NCI-H1694 (cell line): ENCODE results near the gene CYP2S1.

Experiments
- DNase-seq: peaks from one replicate; lab custom pipeline; 2025; lab: John Stamatoyannopoulos, UW

The CYP2S1 gene

DNA sequence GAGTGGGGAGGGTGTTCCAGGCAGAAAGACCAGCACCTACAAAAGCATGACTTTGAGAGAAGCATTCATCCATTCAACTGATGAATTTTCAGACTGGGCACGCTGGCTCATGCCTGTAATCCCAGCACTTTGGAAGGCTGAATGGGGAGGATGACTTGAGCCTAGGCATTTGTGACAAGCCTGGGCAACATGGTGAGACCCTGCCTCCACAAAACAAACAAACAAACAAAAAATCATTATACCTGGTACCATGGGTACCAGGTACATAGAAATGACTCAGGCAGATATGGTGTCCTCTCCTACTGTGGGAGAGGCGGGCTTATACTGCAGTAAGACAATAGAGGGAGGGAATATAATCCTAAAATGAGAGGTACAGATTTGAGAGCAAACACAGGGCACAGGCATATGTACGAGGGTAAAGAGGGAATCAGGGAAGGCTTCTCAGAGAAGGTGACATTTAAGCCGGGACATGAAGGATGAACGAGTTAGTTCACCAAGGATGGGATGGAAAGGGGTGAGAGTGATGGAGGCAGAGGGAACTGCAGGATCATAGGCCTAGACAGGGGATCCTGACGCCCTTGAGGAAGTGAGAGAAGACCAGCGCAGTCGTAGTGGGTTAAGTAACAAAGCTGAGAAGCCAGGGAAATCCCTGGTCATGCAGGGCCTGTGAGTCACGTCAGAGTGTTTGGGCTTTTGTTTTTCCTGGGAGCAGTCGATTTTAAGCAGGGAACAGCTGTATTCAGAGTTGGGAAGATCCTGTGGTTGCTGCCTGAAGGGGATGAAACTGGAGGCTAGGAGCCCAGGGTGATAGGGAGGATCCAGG, 2.9 kb downstream of the CYP2S1 start:
- no peak for DNase-seq

DNA sequence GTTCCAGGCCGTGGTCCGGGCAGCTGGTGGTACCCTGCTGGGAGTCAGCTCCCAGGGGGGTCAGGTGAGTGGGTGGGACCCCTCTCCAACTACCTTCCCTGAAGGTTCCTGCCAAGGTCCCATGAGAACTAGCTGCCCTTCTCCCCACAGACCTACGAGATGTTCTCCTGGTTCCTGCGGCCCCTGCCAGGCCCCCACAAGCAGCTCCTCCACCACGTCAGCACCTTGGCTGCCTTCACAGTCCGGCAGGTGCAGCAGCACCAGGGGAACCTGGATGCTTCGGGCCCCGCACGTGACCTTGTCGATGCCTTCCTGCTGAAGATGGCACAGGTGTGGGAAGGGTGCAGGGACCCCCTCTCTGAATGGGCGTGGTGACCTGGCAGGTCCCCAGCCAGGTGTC, 5.5 kb downstream of the CYP2S1 start:
- no peak for DNase-seq

DNA sequence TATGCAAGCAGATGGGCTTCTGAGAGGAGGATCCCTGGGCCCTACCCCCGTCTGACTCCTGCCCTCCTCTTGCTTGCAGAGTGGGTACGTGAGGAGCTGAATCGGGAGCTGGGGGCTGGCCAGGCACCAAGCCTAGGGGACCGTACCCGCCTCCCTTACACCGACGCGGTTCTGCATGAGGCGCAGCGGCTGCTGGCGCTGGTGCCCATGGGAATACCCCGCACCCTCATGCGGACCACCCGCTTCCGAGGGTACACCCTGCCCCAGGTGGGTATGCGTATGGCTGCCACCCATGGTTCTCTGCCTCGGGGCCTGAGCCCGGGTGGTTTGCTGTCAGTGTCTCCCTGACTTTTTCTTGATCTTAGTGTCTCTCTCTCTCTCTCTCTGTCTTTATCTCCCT, 10.4 kb downstream of the CYP2S1 start:
- DNase-seq, result no peak

DNA sequence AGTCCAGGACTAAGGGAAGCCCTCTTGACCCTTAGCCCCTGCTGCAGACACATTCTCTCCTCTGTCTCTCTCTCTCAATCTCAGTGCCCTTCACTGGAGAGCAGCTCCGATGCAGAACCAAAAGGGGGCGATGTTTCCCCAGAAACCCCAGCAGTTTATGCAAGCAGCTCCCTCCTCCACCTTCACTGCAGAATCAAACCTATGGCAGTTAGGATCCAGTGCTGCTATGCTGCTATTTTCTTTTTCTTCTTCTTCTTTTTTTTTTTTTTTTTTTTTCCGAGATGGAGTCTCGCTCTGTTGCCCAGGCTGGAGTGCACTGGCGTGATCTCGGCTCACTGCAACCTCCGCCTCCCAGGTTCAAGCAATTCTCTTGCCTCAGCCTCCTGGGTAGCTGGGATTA, 11.3 kb downstream of the CYP2S1 start:
- peak; percentile 63 for DNase-seq

DNA sequence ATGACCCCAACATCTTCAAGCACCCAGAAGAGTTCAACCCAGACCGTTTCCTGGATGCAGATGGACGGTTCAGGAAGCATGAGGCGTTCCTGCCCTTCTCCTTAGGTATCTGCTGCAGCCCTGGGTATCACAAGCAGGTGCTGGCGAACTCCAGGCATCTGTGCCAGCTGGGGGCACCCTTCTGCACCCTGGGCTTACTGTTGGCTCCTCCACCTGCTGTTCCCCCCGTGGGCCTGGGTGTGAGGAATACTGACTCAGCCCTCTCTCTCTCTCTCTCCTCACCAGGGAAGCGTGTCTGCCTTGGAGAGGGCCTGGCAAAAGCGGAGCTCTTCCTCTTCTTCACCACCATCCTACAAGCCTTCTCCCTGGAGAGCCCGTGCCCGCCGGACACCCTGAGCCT, 13.0 kb downstream of the CYP2S1 start:
- DNase-seq, result no peak

DNA sequence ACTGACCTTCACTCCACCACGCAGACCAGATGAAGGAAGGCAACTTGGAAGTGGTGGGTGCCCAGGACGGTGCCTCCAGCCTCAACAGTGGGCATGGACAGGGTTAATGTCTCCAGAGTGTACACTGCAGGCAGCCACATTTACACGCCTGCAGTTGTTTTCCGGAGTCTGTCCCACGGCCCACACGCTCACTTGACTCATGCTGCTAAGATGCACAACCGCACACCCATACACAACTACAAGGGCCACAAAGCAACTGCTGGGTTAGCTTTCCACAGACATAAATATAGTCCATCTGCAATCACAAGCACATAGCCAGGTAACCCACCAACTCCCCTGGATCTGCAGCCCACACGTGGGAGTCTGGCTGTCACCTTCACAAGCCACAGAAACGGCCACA, 13.4 kb downstream of the CYP2S1 start:
- no peak for DNase-seq

DNA sequence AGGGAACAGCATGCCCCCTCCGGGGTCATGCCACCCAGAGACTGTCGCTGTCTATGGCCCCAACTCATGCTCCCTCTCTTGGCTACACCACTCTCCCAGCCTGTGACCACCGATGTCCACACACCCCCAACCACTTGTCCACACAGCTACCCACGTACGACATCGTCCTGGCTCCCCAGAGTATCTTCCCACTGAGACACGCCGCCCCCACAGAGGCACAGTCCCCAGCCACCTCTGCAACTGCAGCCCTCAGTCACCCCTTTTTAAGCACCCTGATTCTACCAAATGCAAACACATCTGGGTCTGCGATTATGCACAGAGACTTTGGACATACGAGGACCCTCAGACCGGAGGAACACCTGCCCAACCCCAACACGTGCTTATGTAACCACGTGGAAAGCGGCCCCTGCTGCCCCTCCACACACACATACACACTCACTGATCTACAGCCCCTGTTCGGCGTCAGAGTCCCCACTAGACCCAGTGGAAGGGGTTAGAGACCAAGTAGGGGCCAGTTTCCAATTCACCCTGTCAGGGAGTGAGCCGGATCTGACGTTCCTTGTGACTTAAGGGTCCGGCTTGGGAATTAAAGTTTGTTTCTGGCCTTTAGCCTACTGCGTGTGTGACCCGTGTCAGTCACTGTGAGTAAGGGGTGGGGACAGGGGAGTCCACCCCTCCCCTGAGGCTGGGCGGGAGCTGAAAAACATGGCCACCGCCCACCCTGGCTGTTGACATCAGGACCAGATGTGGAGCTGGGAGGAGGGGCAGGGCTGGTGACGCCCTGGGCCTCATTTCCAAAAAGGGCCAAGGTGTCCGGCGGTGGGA, 14.1 kb downstream of the CYP2S1 start:
- DNase-seq, result no peak

DNA sequence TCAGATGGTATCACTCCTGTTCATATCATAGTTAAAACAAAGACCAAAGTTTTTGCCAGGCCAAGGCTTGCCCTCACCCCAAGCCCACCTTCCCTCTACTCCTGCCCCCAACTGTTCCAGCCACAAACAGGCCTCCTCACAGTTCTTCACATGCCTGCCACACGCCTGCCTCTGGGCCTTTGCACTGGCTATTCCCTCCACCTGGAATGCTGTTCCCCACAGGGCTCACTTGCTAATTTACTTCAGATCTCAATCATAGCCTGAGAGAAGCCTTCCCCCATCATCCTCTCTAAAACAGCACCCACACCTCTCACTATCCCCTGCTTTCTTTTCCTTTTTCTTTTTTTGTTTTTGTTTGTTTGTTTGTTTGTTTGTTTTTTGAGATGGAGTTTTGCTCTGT, 21.1 kb downstream of the CYP2S1 start:
- DNase-seq, result no peak

DNA sequence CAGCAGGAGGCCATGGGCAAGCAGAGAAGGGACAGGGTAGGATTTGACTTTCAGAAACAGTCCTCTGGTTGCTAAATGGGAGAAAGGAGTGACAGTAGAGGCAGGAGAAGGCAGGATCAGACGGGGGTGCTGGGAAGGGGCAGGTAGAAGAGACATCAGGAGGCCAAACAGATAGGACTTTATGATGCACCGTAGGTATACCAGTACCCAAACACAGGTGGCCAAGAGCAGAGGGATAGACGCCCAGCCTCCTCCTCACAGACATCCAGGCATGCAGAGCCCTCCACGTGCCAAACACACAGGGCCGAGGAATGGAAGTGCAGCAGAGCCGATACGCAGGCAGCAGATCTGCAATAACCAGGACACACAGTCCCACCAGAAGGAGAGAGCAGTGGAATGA, 24.7 kb downstream of the CYP2S1 start:
- DNase-seq, result no peak

DNA sequence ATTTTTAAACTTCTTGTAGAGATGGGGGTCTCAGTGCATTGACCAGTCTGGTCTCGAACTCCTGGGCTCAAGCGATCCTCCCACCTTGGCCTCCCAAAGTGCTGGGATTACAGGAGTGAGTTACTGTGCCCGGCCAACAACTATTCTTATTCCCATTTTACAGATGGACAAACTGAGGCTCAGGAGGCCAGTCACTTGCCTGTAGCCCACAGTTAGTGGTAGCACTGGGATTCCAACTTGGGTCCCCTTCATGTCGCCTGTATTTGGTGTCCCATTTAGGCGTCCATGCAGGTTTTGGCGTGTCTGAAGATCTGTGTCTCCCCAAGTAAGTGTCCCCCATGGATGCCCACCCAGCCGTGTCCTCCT, 25.2 kb downstream of the CYP2S1 start:
- no peak for DNase-seq

DNA sequence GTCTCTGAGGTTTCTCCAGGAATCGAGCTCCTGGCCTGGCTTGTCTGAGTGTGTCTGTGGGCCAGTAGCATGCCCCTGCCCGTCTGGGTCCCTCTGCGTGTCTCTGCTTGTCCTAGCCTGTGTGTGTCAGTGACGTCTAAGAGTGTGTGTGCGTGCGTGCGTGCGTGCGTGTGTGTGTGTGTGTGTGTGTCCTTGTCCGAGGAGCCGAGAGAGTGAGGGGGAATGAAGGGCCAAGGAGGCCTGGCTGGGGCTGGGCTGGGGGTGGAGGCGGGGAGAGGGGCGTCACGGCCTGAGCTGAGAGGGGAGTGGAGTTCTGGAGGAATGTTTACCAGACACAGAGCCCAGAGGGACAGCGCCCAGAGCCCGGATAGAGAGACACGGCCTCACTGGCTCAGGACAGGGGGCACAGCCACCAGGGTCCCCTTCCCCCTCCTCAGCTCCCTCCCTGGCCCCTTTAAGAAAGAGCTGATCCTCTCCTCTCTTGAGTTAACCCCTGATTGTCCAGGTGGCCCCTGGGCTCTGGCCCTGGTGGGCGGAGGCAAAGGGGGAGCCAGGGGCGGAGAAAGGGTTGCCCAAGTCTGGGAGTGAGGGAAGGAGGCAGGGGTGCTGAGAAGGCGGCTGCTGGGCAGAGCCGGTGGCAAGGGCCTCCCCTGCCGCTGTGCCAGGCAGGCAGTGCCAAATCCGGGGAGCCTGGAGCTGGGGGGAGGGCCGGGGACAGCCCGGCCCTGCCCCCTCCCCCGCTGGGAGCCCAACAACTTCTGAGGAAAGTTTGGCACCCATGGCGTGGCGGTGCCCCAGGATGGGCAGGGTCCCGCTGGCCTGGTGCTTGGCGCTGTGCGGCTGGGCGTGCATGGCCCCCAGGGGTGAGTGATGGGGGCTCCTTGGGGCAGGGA, 25.8 kb downstream of the CYP2S1 start, which contains the start of gene AXL:
TSS of gene AXL (plus strand) at position 609 of the 893 bp plus-strand sequence. CDS start at position 779, 170 bp downstream.
- no peak for DNase-seq

DNA sequence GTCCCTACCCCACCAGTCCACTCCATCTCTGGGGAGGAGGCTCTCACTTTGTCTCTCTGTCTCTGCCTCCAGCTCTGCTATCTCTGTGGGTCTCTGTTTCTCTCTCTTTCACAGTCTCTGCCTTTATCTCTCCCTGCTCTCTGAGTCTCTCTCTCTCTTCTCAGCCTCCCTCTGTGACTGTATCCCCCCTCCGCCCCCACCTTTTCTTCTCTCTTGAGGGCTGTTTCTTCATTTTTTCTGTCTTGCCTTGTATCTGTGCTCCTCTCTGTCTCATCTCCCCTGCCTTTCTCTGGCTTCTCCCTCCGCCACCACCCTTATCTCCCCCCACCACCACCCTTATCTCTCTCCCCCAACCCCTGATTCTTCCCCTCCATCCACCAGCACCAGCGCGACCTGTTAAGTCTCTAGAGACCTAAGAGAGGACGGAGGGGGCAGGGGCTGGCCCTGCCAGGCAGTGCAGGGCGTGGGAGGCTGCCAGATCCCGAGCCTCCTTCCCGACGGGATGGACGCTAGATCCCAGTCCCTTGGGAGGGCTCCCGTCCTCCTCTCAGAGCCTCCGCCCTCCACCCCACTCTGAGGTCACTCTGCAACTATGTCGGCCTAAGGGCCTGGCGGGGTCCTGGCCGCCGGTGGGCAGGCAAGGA, 27.0 kb downstream of the CYP2S1 start:
- no peak for DNase-seq

DNA sequence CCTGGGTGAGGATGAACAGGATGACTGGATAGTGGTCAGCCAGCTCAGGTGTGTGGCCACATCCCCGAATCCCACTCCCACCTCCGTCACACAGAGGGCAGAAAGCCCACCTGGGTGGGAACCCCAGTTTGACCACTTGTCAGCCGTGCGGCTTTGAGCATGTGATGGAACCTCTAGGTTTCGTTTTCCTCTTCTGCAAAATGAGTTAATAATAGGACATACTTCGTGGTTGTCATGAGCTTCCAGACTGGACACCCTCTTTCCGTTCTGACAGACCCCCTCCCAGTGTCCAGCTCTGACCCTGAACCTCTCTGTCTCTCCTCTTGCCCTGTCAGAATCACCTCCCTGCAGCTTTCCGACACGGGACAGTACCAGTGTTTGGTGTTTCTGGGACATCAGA, 27.8 kb downstream of the CYP2S1 start:
- DNase-seq, result no peak

DNA sequence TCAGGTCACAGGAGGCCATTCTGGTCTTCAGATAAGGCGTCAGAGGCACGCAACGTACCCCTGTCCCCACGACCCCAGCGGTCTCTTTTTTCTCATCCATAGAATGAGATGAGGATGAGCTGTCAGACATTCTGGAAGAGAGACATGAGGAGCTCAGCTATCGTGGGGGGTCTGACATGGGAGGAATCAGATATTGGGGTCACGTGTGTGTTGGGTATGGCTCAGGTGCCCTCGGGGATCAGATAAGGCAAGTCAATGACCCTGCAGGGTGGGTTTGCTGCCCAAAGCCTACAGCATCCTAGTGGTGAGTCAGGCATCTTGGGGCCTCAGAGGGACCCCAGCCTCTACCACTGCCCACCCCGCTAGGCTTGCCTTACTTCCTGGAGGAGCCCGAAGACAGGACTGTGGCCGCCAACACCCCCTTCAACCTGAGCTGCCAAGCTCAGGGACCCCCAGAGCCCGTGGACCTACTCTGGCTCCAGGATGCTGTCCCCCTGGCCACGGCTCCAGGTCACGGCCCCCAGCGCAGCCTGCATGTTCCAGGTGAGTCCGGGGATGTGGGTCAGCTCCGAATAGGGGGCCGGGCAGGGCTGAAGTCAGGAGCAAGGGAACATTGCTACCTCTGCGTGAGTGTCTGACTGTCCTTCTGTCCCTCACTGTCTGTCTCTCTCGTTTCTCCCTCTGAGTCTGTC, 28.6 kb downstream of the CYP2S1 start:
- no peak for DNase-seq

DNA sequence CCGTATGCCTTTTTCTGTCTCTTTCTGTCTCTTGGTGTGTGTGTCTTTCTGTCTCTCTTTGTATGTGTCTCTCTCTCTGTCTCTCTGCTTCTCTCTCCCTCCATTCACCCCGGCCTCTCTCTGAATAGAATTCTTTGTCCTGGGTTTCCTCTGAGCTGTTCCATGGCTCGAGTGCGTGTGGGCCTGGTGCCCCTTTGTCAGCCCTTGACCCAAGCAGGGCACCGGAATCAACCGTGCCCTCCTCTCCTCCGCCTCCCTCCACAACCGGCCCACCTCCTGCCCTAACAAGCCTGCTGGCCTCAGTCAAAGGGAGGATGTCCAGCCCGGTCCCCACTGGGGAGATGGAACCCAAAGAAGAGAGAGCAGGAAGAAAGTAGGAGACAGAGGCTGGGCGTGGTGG, 29.2 kb downstream of the CYP2S1 start:
- no peak for DNase-seq

DNA sequence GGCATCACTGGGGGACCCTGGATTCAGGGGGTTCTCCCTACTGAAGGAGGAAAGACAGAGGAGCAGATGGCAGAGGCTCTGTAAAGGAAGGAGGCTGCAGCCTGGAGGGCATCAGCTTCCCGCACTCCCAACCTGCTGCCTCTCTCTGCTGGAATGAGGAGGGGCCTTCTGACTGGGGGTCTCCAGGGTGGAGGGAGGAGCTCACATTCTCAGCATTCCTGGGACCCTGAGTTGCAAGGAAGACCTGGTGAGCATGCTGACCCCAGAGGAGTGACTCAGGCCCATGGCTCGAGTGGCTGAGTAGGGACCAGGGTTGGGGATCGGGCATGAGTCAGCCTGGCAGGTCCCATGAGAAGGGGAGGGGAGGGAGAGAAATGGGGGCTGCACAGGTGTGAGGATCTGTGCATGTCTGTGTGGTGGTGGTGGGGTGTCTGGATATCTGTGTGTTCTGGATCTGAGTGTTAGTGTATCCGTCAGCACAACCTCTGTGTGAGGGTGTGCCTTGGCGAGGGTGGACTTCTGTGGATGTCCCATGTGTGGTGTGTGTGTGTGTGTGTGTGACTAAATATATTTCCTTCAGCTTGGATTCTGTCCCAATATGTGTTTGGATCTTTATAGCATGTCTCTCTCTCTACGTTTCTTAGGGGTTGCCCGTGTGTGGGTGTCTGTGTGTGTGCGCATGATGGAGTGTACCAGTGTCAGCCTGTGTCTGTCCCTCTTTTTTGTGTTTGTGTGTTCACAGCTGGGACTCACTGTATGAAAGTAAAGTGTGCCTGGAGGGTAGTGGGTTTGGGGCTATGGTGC, 30.6 kb downstream of the CYP2S1 start:
- no peak for DNase-seq

DNA sequence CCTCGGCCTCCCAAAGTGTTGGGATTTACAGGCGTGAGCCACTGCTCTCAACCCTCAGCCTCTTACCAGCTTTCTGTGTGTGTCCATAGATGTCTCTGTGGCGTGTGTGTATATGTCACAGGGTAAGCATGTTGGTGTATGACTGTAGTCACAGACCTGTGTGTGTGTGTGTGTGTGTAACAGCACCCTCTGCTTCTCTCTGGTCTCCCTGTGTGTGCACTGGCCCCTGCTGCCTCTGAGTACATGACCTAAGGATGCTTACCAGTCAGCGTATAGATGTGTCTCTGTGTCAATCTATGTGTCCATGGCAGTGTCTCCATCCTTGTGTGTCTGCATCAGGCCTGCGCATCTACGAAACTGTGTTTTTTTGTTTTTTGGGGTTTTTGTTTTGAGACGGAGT, 31.6 kb downstream of the CYP2S1 start:
- no peak for DNase-seq

DNA sequence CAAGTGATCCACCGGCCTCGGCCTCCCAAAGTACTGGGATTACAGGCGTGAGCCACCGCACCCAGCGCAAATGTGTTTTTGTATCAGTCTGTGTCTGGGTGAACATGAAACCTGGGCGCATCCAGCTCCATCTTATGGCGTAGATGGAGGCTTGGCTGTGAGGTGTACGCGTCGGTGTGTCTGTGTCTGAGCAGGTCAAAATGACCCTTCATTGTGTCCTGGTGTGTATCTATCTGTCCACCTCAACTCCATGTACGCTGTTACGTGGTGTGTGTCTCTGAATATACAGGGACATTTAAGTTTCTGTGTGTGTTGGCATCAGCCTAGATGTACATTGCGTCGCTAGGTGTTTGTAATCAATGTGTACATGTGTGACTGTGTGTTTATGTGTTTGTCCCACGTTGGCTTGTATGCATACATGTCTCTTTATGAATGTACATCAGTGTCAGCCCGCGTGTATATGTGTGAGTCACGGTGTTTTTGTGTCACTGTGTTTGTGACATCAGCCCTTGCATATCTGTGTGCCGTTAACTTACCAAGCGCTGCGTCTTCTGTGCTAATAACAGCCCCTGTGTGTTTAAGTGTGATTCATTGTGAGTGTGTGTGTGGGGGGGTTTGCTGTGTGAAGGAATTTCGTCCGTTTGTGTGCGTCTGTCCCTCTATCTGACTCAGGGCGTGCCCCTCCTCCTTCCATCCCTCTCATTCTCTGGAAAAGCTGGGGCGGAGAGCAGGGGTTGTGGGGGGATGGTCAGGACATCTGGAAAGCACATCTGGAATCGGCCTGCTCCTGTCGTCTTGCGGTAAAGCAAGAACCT, 32.4 kb downstream of the CYP2S1 start:
- DNase-seq, result no peak

DNA sequence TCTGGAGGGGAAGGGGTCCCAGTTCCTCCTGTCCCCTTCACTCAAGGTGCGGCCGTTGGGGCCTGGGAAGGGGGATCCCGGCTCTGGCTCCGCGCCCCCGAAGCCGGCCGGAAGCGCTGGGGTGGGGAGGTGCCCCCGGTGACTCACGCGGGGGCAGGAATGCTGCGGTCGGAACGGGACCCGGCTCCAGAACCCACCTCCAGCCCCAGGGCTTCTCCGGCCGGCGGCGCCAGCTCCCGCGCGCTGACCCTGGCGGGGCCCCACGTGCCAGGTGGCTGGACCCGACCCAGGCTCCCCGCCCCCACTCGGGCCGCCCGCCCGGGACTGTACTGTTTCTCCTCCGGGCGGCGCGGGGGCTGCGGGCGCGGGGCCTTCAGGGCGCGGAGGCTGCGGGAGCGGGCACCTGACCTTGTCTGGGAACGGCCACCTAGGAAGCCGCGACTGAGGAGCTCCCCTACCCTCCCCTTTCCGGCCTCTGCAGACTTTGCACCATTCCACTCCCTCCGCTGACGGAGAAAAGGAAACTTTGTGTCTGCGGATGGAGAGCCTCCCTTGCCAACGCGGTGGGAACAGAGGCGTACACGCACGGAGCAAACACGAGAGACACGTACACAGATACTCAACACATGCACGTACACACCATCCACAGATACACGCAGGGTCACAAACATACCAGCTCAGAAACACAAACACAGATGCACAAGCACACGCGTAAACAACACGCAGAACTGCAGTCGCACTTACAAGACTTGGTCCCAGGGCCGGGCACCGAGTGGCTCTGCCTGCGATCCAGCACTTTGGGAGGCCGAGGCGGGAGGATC, 33.2 kb downstream of the CYP2S1 start:
- no peak for DNase-seq
